Colonic mucosa (tissue), 4 donors: ENCODE data around the gene ITGAE. TPM values are rescaled to one million over a fixed set of nuclear protein-coding genes. Genes with fewer than 3 reads are reported as not detected.
A peak's percentile ranks its signal among the peaks of the same experiment; 100 is the strongest.
"Not testable (repeated sequence)": the region's sequence is repeated elsewhere in the genome, so short reads cannot be mapped to it uniquely, and the experiment has no call there.

Experiments used
- DNase-seq: peaks from one replicate; pipeline ENCODE4 v3.0.0-alpha.2; 2020
- H3K27ac ChIP-seq: fragments of 200-600 bp; one replicate; pipeline ENCODE4 v1.8.0; 2021
- H3K27me3 ChIP-seq: fragments of 200-600 bp; one replicate; pipeline ENCODE4 v1.8.0; 2021
- H3K36me3 ChIP-seq: fragments of 200-600 bp; one replicate; pipeline ENCODE4 v1.8.0; 2021
- H3K4me1 ChIP-seq: fragments of 200-600 bp; one replicate; pipeline ENCODE4 v1.8.0; 2021; ENCODE audit warnings: mild to moderate bottlenecking
- H3K4me3 ChIP-seq: fragments of 200-600 bp; one replicate; pipeline ENCODE4 v1.8.0; 2021
- H3K9ac ChIP-seq, 2 donors: one replicate each; pipeline ENCODE4 v1.7.0; 2013; ENCODE audit warnings: control low read depth in 2 of 2, low read depth in 2 of 2, low read length in 2 of 2
- H3K9me3 ChIP-seq: fragments of 200-600 bp; one replicate; pipeline ENCODE4 v1.8.0; 2021
- CTCF ChIP-seq: fragments of 200-600 bp; IDR thresholded peaks from one replicate; pipeline ENCODE4 v1.8.0; 2022; ENCODE audit warnings: antibody characterized with exemption, mild to moderate bottlenecking
- intact Hi-C: fragments of 100-400 bp; cut with DNase I; formaldehyde crosslinking; loops from one replicate; pipeline ENCODE4 v1.14.1; 2022
- total RNA-seq, 2 donors: library from RNA; stranded (reverse); fragmentation: NEBNext Ultra II Directional in 1 of 2; extraction: Animal tissue kit (Norgen Biotek cat#: 25700) in 1 of 2; gene quantifications; one replicate each; pipeline ENCODE4 v1.2.1, GENCODE V29; 2021
- donor health status: healthy.
- donor health status: DM: no; HTN: no; CAD: no.
- donor health status: DM: no; HTN: no; CAD: no.

Gene ITGAE
- total RNA-seq, 2 donors from 2014 or later, result 14.7 to 14.9 TPM

- no peaks in the 10 kb centered on the region for H3K27me3 ChIP-seq
- no peak overlapping the region for H3K4me3 ChIP-seq
- no peaks in the 10 kb centered on the region for H3K36me3 ChIP-seq
- no peak overlapping the region for H3K27ac ChIP-seq
- DNase-seq, result no peak
- H3K4me1 ChIP-seq, result peaks cover 7% of the 10 kb centered on the region
- no peaks in the 10 kb centered on the region for H3K9me3 ChIP-seq
- intact Hi-C loops, result no loop called here
- no peak for TF ChIP-seq CTCF
- no peak overlapping the region for H3K9ac ChIP-seq
Measured at GRCh38 chr17:3740611-3741073, 60.3 kb downstream of the ITGAE start.

GRCh38 chr17:3739422-3740124 is 61.4 kb downstream of the ITGAE start:
- Histone ChIP-seq H3K4me1 (peaks cover 7% of the 10 kb centered on the region), H3K27ac (no peak overlapping the region), H3K27me3 (no peaks in the 10 kb centered on the region), H3K9me3 (no peaks in the 10 kb centered on the region), H3K9ac (no peak overlapping the region), H3K4me3 (no peak overlapping the region), H3K36me3 (no peaks in the 10 kb centered on the region)
- TF ChIP-seq CTCF, result no peak
- DNase-seq, result no peak
- intact Hi-C loops, result loop anchor here (5.0 kb wide), 1 partner anchor 88 kb away; no protein-coding TSS in a partner anchor

GRCh38 chr17:3738562-3739295 is 62.3 kb downstream of the ITGAE start:
- peak; percentile 62 for DNase-seq
- H3K27ac ChIP-seq, result no peak overlapping the region
- no peak for TF ChIP-seq CTCF
- no peaks in the 10 kb centered on the region for H3K27me3 ChIP-seq
- intact Hi-C loops, result loop anchor here (5.0 kb wide), 1 partner anchor 89 kb away; no protein-coding TSS in a partner anchor
- H3K4me1 ChIP-seq, result peaks cover 7% of the 10 kb centered on the region
- H3K9ac ChIP-seq, result no peak overlapping the region
- H3K36me3 ChIP-seq, result no peaks in the 10 kb centered on the region
- H3K9me3 ChIP-seq, result no peaks in the 10 kb centered on the region
- H3K4me3 ChIP-seq, result no peak overlapping the region

- intact Hi-C loops, result loop anchor here (5.0 kb wide), 1 partner anchor 92 kb away; no protein-coding TSS in a partner anchor
- no peak for TF ChIP-seq CTCF
- Histone ChIP-seq H3K27ac (no peak overlapping the region), H3K27me3 (no peaks in the 10 kb centered on the region), H3K4me1 (peaks cover 7% of the 10 kb centered on the region), H3K36me3 (no peaks in the 10 kb centered on the region), H3K9me3 (no peaks in the 10 kb centered on the region), H3K4me3 (no peak overlapping the region), H3K9ac (no peak overlapping the region)
- DNase-seq, result no peak
Measured at GRCh38 chr17:3735515-3735914, 65.5 kb downstream of the ITGAE start.

- not testable (repeated sequence) for H3K4me3 ChIP-seq, H3K36me3 ChIP-seq, DNase-seq, H3K4me1 ChIP-seq, H3K9ac ChIP-seq, H3K27ac ChIP-seq, H3K27me3 ChIP-seq, H3K9me3 ChIP-seq
- intact Hi-C loops, result loop anchor here (5.0 kb wide), 1 partner anchor 92 kb away; no protein-coding TSS in a partner anchor
Measured at GRCh38 chr17:3734911-3735276, 66.1 kb downstream of the ITGAE start.

GRCh38 chr17:3732210-3732621 is 68.8 kb downstream of the ITGAE start:
- Histone ChIP-seq H3K4me3 (no peak overlapping the region), H3K9ac (no peak overlapping the region), H3K27ac (no peak overlapping the region), H3K4me1 (no peaks in the 10 kb centered on the region), H3K9me3 (no peaks in the 10 kb centered on the region), H3K27me3 (no peaks in the 10 kb centered on the region), H3K36me3 (no peaks in the 10 kb centered on the region)
- intact Hi-C loops, result no loop called here
- DNase-seq, result no peak
- no peak for TF ChIP-seq CTCF
